HepG2 (cell line): Measurements from ENCODE around the gene PRSS48. TPM values are rescaled to one million over a fixed set of nuclear protein-coding genes. Genes with fewer than 3 reads are reported as not detected.

ENCODE experiments used
- ATAC-seq: fragments of 200-7000 bp; cut with Tn5 transposase; 3 replicates; pipeline ENCODE4 v1.9.1; 2020; ENCODE audit warnings: mild to moderate bottlenecking, moderate library complexity
- BruUV-seq: library from RNA; stranded (reverse); fragments of 400-500 nt; replicated peaks from 2 replicates; lab custom pipeline; 2021; lab: Mats Ljungman, UMichigan
- CTCF ChIA-PET: fragments of 300-600 bp; formaldehyde crosslinking; extraction: SDS; loops from one replicate; lab custom pipeline; 2021; ENCODE audit warnings: low total read pairs, inconsistent platforms, low intra/inter-chr PET ratio; lab: Yijun Ruan, JAX
- POLR2A ChIA-PET: fragments of 350-600 bp; sonication (Branson Sonifier 250); formaldehyde crosslinking; loops from one replicate; lab custom pipeline; 2020; ENCODE audit warnings: antibody characterized with exemption, inconsistent platforms; lab: Yijun Ruan, JAX
- DNase-seq: peaks from one replicate; pipeline ENCODE4 v3.0.0-alpha.2; 2015; ENCODE audit warnings: low spot score
- FAIRE-seq: peaks from 3 replicates; lab custom pipeline; 2011; peaks lifted over from hg19 to GRCh38; lab: Jason Lieb, UNC
- H2AFZ ChIP-seq: one replicate; pipeline ENCODE4 v1.6.1; 2011; ENCODE audit warnings: low read length, inconsistent platforms
- H3K27ac ChIP-seq: fragments of 300-600 bp; 3 replicates; pipeline ENCODE4 v1.8.0; 2011; ENCODE audit warnings: mixed run types, mild to moderate bottlenecking, mixed read lengths, low read length, inconsistent platforms; ENCODE audit not compliant: insufficient read depth; ENCODE audit errors: extremely low read length
- H3K27me3 ChIP-seq, 2 experiments: fragments of 200-600 bp in 1 of 2; 2 replicates in 1 of 2; 3 replicates in 1 of 2; pipeline versions ENCODE4 v1.6.0 to v1.8.0; 2011; ENCODE audit warnings: low read length in 2 of 2, mild to moderate bottlenecking in 2 of 2, moderate library complexity in 2 of 2, inconsistent platforms in 1 of 2; ENCODE audit not compliant: insufficient read depth in 2 of 2, control insufficient read depth in 1 of 2
- H3K36me3 ChIP-seq, 2 experiments: fragments of 200-600 bp in 1 of 2; replicated peaks in 1 of 2; 2 replicates in 1 of 2; 3 replicates in 1 of 2; pipeline versions ENCODE4 v1.5.1 to v1.8.0; 2011; ENCODE audit warnings: low read length in 2 of 2, inconsistent platforms in 1 of 2; ENCODE audit not compliant: insufficient read depth in 2 of 2, control insufficient read depth in 1 of 2
- H3K4me1 ChIP-seq: 2 replicates; pipeline ENCODE4 v1.5.1; 2012; ENCODE audit warnings: low read length, inconsistent platforms; ENCODE audit not compliant: insufficient read depth
- H3K4me2 ChIP-seq: 2 replicates; pipeline ENCODE4 v1.6.0; 2011; ENCODE audit warnings: low read depth, low read length, inconsistent platforms
- H3K4me3 ChIP-seq, 3 experiments: fragments of 200-600 bp in 1 of 3; sonication (generic), shearing (Covaris generic) in 1 of 3; replicated peaks in 1 of 3; 2 replicates each; pipeline ENCODE4 v1.5.1; 2011 to 2016; ENCODE audit warnings: low read length in 3 of 3, inconsistent platforms in 2 of 3, low read depth in 2 of 3, mild to moderate bottlenecking in 2 of 3, control low read depth in 1 of 3, mixed read lengths in 1 of 3; ENCODE audit not compliant: insufficient read depth in 1 of 3
- H3K79me2 ChIP-seq: one replicate; pipeline ENCODE4 v1.6.1; 2011; ENCODE audit warnings: low read length, inconsistent platforms; ENCODE audit not compliant: insufficient read depth
- H3K9ac ChIP-seq: 2 replicates; pipeline ENCODE4 v1.6.0; 2011; ENCODE audit warnings: mild to moderate bottlenecking, low read depth, low read length, inconsistent platforms; ENCODE audit not compliant: insufficient read depth
- H3K9me3 ChIP-seq: 2 replicates; pipeline ENCODE4 v1.5.1; 2012; ENCODE audit warnings: mild to moderate bottlenecking, low read length
- H4K20me1 ChIP-seq: 2 replicates; pipeline ENCODE4 v1.6.0; 2011; ENCODE audit warnings: inconsistent platforms, mild to moderate bottlenecking, low read length, moderate library complexity; ENCODE audit not compliant: insufficient read depth
- EEA1 ChIP-seq: sonication (generic); formaldehyde crosslinking; IDR thresholded peaks from 2 replicates; pipeline ENCODE4 v1.5.1; 2020; ENCODE audit warnings: mild to moderate bottlenecking, missing genetic modification reagents, borderline replicate concordance
- ELK4 ChIP-seq: sonication (generic); formaldehyde crosslinking; IDR thresholded peaks from 2 replicates; pipeline ENCODE4 v1.9.0; 2021; ENCODE audit warnings: missing genetic modification reagents, borderline replicate concordance
- FOSL2 ChIP-seq: sonication (generic); formaldehyde crosslinking; IDR thresholded peaks from 2 replicates; pipeline ENCODE4 v1.4.0; 2020; ENCODE audit warnings: missing genetic modification reagents
- HNRNPL ChIP-seq: fragments of 200-400 bp; formaldehyde crosslinking; IDR thresholded peaks from 2 replicates; pipeline ENCODE4 v1.6.1; 2017; ENCODE audit warnings: mild to moderate bottlenecking, low read depth, low read length
- HOXA3 ChIP-seq: sonication (generic); formaldehyde crosslinking; IDR thresholded peaks from 2 replicates; pipeline ENCODE4 v1.5.0; 2020; ENCODE audit warnings: missing genetic modification reagents
- MIER3 ChIP-seq: IDR thresholded peaks from 2 replicates; pipeline ENCODE4 v1.6.1; 2016; ENCODE audit warnings: missing compliant biosample characterization, borderline replicate concordance
- NAIF1 ChIP-seq: sonication (generic); formaldehyde crosslinking; IDR thresholded peaks from 2 replicates; pipeline ENCODE4 v1.5.0; 2020; ENCODE audit warnings: mild to moderate bottlenecking, missing genetic modification reagents, borderline replicate concordance
- NFKBIZ ChIP-seq: IDR thresholded peaks from 2 replicates; pipeline ENCODE4 v1.6.1; 2018; ENCODE audit warnings: missing genetic modification reagents, missing compliant biosample characterization
- NKX3-1 ChIP-seq: sonication (generic); formaldehyde crosslinking; IDR thresholded peaks from 2 replicates; pipeline ENCODE4 v1.5.0; 2020; ENCODE audit warnings: missing genetic modification reagents
- RFXANK ChIP-seq: IDR thresholded peaks from 2 replicates; pipeline ENCODE4 v1.6.1; 2016
- SKIL ChIP-seq: sonication (generic); formaldehyde crosslinking; IDR thresholded peaks from 2 replicates; pipeline ENCODE4 v1.8.0; 2022; ENCODE audit warnings: missing genetic modification reagents, mild to moderate bottlenecking, moderate library complexity, borderline replicate concordance
- YEATS4 ChIP-seq: sonication (generic); formaldehyde crosslinking; IDR thresholded peaks from 2 replicates; pipeline ENCODE4 v1.4.0; 2020; ENCODE audit warnings: missing genetic modification reagents, borderline replicate concordance
- ZBTB7B ChIP-seq: sonication (generic); formaldehyde crosslinking; IDR thresholded peaks from 2 replicates; pipeline ENCODE4 v1.4.0; 2020; ENCODE audit warnings: missing genetic modification reagents
- ZNF326 ChIP-seq: sonication (generic); formaldehyde crosslinking; IDR thresholded peaks from 2 replicates; pipeline ENCODE4 v1.4.0; 2020; ENCODE audit warnings: missing genetic modification reagents, borderline replicate concordance
- WGBS: methylation state at CpG from one replicate; pipeline ENCODE4 v1.1.6; 2017; ENCODE audit warnings: low lambda C conversion rate; 5-methylcytosine and 5-hydroxymethylcytosine counted together
- in situ Hi-C: cut with HindIII; loops from 2 replicates; pipeline ENCODE4 v1.10.0; 2017; ENCODE audit warnings: low pct_unique_long_range_greater_than_20kb; ENCODE audit not compliant: extremely low pct_ligation_motif_present
- intact Hi-C: fragments of 100-400 bp; cut with micrococcal nuclease; formaldehyde crosslinking; loops from one replicate; pipeline ENCODE4 v1.10.0; 2022; ENCODE audit not compliant: unreplicated experiment
- polyA plus RNA-seq, 8 experiments: library from polyadenylated mRNA; depleted of rRNA in 3 of 8; stranded (reverse) in 7 of 8; unstranded in 1 of 8; fragments of >200 nt; fragmentation: Illumina TruSeq in 4 of 8; extraction: Trizol in 4 of 8; gene quantifications; 2 replicates each; pipeline versions ENCODE4 v1.2.1 to v1.2.3, GENCODE V29; 2011 to 2016; ENCODE audit warnings: low read depth in 4 of 8, missing spikeins in 1 of 8, mixed read lengths in 1 of 8; ENCODE audit not compliant: insufficient read depth in 1 of 8
- total RNA-seq, 5 experiments: library from RNA; depleted of rRNA; stranded (reverse); fragments of >200 nt; fragmentation: Illumina TruSeq; extraction: Trizol; gene quantifications; 2 replicates each; pipeline ENCODE4 v1.2.3, GENCODE V29; 2016; ENCODE audit warnings: low read depth in 1 of 5

The PRSS48 gene
- total and polyA plus RNA-seq, 2 of the 13 experiments (the other 11 are each of a cell fraction or from before 2014, with no cell fraction given): not detected

- no peak for DNase-seq
- Histone ChIP-seq H3K79me2 (peaks cover 30% of the 10 kb centered on the region), H3K4me1 (no peaks in the 10 kb centered on the region), H3K9me3 (no peaks in the 10 kb centered on the region), H3K4me2 (no peak overlapping the region), H3K36me3 (peaks cover 4 to 7% of the 10 kb centered on the region in 2 experiments; a peak in 3 of 5 replicates), H3K9ac (no peak overlapping the region), H3K4me3 (no peak overlapping the region), H3K27me3 (no peaks in the 10 kb centered on the region; a peak in 1 of 5 replicates), H4K20me1 (no peaks in the 10 kb centered on the region; the same call in 1 of the 2 replicates), H2AFZ (no peak overlapping the region), H3K27ac (no peak overlapping the region)
- POLR2A ChIA-PET: interaction anchor here (1.0 kb wide), 1 partner anchor 20 kb away, joined by 3 read pairs; no protein-coding TSS in a partner anchor
- 100% methylated on average over 1 of the region's 1 CpG for WGBS
- CTCF ChIA-PET: no interaction called here
- BruUV-seq: no TSS peak
- no peak for ATAC-seq
- TF ChIP-seq SKIL (CRISPR knock-in tag): no peak
- no peak for TF ChIP-seq FOSL2
- TF ChIP-seq ZBTB7B: no peak
- TF ChIP-seq MIER3: no peak
- no peak for TF ChIP-seq ZNF326
- TF ChIP-seq YEATS4 (CRISPR knock-in tag): no peak
- no peak for TF ChIP-seq ELK4 (CRISPR knock-in tag)
- no peak for TF ChIP-seq HNRNPL
- no peak for TF ChIP-seq EEA1 (CRISPR knock-in tag)
- TF ChIP-seq NKX3-1 (CRISPR knock-in tag): no peak
- no peak for TF ChIP-seq RFXANK (CRISPR knock-in tag)
- no peak for TF ChIP-seq NFKBIZ
- no peak for TF ChIP-seq HOXA3
- no peak for TF ChIP-seq NAIF1 (CRISPR knock-in tag)
- no peak for FAIRE-seq
- intact Hi-C loops (no loop called here), in situ Hi-C loops (no loop called here)
Observed at GRCh38 chr4:151227172-151227571, 49.8 kb upstream of the PRSS48 start.
